GM10847 (cell line): ENCODE measurements around the gene SLC35F4.

ENCODE experiments used
- POLR2A ChIP-seq: IDR thresholded peaks from 2 replicates; pipeline ENCODE4 v1.6.1; 2011; ENCODE audit not compliant: insufficient read length; ENCODE audit errors: extremely low read depth

Gene SLC35F4

DNA sequence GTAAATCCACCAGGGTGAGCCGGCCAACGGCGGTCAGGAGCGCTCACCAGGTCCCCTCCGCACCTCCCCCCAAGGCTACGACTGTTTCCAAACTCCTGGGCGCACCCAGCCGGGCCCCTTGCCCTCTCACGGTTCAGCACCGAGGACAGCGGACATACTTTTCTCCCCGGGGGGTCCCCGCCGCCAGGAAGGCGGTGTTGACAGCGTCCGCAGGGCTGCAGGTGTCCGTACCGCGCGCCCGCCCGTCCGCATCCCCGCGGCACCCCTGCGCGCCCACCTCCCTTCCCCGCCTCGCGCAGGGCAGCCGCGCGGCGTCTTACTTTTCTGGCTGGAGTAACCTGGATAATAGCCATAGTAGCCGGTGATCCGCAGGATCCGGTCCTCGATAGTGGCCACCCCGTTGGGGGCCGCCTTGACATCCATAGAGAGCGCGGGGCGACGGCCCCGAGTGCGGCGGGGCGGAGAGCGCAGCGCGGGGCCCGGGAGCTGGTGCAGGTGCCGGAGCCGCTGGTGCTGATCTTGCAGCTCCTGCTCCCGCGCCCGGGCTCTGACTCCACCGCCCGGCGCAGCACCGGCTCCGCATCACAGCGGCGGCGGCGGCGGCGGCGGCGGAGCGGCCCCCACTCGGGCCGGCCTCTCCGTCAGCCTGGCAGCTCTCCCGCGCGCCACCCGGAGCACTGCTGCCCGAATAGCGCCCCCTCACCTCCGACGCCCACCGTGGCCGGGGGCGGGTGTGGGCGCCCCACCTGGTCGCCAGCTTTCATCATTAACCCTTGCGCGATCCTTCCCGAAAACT lies at the start of gene SLC35F4:
Gene SLC35F4, minus strand, starts transcription at position 690 of the 796 bp plus-strand sequence.
- TF ChIP-seq POLR2A: no peak

DNA sequence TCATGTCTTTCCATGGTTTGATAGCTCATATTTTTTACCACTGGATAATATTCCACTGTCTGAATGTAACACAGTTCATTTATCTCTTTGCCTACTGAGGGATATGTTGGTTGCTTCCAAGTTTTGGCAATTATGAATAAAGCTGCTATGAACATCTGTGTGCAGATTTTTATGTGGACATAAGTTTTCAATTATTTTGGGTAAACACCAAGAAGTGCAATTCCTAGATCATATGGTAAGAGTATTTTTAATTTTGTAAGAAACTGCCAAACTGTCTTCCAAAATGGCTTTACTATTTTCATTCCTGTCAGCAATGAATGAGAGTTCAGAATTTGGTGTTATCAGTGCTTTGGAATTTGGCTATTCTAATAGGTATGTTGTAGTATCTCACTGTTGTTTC lies 43.7 kb upstream of the SLC35F4 start:
- TF ChIP-seq POLR2A: no peak

DNA sequence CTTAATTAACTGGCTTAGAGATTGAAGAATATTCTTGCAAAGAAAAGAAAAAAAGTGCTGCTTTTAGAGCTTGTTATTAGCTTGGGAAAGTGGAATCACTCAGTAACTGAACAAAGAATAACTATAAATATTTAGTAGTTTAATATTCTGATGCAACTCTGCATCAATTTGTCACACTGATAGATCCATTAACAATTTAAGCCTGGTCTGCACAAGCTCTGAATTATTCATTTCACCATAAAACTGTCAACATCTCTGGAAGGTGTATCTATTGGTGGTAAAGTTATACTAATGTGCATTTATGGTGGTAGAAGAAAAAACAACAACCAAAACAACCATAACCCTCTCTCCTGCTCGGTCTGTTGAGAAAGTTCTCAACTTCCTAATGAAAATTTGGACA lies 38.1 kb upstream of the SLC35F4 start:
- TF ChIP-seq POLR2A: no peak

DNA sequence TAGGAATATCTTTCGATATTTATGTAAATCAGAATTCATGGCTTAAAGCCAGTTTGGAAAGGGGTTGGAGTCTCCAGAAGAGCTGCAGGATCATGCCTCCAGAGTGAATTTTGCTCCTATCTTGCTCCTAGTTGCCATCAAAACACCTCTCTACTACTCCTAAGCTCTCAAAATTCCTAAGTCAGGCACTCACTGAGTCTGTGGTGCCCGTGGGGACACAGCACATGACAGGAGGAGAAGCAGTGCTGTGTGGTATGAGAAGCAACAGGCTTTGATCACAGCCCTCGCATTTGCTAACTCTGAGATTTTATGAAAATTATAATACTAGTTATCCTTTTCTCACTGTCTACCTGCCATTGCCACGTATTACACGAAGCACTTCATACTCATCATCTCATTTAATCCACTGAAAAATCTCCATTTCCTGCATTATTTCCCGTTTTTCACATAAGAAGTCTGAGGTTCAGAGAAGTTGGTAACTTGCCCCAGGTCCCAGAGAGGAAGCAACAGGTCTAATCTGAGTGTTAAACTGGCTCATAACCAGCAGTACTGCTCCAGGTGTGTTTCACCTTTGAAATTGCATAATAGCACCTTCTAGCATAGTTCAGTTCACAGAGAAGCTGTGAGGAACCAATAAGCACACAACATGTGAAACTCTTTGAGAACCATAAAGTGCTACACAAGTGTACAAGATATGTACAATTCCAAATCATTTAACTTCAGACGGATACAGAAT lies 33.1 kb upstream of the SLC35F4 start:
- no peak for TF ChIP-seq POLR2A

DNA sequence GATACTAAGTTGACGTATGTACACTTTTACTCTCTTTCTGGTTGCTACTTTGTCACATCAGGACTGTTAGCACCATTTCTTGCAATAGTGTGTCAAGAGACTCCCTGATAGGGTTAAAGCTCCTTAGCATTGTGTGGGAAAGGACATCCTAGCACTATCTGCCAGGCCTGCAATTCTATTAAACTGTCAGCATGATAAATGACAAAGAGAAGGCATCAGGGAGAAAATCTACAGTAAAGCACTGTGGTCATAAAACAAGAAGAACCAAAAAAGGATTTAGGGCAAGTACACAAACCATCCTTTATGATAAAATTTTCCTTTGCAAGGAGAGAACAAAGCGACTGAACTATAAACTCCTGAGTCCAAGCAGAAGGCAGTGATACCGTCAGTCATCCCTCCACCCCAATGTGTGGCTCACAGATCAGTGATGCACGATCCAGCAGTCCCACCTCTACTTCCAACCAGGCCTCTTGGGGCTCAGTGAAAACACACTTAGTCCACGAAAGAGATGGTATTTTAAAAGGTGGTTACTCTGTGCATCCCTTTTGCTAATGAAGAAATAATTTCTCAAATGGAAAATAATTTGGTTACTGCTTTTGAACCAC lies 31.4 kb upstream of the SLC35F4 start:
- no peak for TF ChIP-seq POLR2A

DNA sequence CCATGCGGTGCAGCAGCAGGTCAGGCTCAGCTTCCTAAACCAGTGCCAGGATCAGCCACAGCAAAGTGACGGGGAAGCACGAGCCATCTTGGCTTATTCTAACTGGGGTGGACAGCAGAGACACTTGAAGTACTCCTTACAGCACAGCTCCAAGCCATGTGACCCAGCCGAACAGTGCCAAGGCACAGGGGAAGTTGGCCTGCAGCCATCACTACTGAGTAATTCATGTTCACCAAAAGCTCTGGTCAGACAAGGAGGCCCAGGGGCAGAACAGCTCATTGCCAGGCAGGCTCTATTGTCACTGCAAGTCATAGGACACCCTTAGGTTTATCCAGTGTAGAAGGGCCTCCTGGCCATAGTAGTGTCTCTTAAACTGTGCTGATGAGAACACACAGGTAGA lies 23.4 kb upstream of the SLC35F4 start:
- TF ChIP-seq POLR2A: no peak

DNA sequence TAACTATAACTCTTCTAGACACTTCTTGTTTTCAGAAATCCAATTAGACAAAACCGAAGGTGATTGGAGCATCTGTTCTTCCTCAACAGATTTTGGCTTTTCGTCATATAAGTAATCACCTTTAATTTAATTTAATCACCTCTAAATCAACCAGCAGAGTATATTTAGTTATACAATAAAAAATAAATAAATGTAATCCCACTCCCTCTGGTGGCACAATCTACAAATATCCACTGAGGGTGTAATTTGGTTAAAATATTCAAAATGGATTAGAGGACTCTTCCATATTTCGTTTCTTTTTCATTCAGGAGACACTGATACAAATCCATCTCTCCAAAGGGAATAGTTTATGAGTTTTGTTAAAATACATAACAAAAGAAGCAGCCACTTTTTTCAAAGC lies 18.3 kb upstream of the SLC35F4 start:
- no peak for TF ChIP-seq POLR2A

DNA sequence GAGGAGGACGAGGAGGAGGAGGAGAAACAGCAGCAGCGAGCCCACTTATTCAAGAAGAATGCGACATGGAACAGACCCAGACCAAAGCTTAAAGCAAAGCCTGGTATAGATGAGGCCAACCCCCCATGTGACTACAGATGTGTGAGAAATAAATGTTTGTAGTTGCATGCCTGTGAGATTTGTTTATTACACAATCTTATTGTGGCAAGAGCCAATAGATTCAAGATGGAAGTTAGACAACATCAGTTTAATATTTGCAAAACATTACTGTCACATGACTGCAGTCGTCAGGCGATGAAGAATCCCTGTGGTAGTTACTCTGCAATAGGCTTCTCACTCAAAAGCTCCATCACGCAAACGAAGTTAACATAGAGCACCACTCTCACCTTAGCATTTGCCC lies 17.2 kb upstream of the SLC35F4 start:
- no peak for TF ChIP-seq POLR2A

DNA sequence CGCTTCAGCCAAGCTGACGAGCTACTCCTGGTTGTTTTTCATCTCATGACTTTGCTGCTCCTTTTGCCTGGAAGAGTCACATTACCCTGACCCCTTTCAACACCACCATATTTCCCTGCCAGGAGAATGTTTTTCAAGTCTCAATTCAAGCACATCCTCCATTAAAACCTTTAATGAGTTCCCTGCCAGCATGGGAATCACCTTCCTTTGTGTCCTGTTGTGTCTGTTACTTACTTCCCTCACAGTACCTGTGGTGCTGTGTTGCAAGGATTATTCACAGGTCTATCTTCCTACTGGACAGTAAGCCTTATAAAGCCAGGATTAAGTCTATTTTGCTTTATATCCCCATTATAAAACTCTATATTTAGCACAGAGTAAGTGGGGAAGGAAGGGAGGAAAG lies 13.6 kb upstream of the SLC35F4 start:
- TF ChIP-seq POLR2A: no peak

DNA sequence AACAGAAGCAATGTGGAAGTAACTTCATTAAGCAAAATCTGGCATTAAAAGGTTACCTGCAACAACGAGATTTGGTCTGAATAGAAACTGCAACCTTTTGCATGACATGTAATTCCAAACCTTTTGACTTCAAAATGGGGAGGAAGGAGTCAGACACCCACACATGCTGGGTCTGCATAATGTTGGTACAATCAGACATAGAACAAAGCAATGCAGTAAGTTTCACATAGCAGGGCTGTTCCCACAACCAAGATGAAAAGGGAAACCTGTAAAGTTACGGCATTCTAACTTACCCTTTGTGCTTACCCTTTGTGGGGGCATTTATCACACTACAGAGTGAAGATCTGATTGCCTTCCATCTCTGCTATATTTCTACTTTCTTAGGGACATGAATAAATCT lies 10.1 kb upstream of the SLC35F4 start:
- TF ChIP-seq POLR2A: no peak

DNA sequence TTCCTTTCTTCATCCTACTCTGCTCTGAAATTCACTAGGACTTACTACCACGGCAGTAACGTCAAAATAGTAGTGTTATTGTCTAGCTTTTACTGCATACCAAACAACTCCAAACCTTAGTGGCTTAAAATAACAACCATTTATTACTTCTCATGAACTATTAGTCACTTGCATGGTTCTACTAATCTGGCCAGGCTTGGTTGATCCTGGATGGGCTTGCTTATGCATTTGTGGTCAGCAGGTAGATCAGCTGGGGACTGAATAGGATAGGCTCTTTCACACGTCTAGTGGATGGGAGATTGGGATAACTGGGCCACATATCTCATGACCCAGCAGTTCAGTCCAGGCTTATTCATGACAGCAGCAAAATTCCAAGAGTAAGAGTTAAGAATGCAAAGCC lies 9.4 kb upstream of the SLC35F4 start:
- TF ChIP-seq POLR2A: no peak

DNA sequence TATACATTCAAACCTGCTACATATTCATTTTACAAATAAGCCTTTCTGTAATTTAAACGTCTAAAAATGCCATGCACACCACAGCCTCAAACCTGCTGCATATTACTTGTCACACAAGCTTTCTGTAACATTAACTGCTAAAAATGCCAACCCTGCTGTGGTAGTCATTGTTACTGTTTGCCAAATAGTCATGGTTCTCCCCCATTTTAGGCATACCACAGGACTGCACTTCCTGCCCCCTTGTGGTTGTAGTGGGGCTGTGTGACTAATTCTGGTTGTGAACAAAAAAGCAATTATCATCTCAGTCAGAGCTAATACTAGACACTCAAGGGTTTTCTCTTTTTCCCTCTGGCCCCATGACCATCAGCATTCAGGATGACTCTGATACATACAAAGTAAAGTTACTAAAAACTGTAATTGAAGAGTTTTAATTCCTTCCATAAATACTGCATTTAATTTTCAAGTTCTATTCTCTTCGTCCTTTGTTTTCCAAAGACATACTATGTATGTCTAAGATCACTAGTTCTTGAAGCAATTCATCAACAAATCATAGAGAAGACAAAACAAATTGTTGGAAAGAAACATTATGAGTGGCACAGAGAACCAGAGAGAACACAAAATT lies 5.7 kb upstream of the SLC35F4 start:
- no peak for TF ChIP-seq POLR2A

DNA sequence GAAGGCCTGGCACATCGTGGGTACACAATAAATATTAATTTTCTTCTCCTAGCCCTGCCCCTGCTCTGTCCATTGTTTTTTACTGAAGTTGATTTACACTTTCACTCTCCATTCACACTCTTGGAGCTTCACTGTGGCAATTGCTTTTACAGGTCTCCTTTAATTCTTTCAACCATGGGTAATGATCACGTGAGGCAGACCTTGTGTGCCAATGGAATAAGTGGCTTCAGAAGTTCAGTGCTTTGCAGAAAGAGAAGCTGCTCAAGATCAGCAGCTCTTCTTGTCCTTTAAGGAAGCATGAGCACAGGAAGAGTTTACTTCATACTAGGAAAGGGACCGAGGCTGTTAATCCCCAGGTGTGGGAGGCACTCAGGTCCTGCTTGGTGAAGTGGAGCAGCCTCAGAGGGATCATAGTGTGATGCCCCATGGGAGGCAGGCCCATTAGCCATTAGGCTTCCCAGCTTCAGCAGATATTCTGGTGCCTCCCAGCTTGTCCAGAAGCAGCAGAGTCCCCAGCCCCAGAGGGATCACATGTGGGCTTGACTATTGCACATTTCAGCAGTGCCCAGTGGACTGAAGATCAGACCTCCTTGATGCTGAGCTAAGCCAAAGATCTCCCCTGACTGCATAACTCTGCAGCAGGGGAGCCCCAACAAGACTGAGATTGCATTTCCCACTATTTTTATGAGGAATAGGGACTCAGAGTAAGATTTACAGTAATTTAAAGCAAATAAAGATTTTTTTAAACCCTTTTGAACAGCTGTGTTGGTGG lies 5.0 kb upstream of the SLC35F4 start:
- TF ChIP-seq POLR2A: no peak

DNA sequence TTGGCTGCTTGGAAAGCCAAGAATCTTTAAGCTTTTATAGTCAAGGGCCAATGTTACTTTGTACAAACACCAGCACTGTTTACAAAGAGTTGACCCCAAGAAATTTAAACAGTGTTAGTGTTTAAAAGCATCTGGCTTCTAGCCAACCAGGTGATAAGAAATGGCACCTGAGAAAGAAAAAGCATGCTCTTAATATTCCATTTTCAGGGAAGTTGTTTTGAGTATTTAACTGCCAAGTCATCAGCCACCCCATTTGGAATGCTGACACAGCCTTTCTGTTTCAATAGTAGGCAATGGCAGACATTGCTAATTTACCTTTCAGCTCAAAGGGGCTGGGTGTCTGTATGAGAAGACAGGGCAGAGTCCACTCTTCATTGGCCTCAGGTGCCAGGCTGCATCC lies 3.7 kb upstream of the SLC35F4 start:
- no peak for TF ChIP-seq POLR2A

DNA sequence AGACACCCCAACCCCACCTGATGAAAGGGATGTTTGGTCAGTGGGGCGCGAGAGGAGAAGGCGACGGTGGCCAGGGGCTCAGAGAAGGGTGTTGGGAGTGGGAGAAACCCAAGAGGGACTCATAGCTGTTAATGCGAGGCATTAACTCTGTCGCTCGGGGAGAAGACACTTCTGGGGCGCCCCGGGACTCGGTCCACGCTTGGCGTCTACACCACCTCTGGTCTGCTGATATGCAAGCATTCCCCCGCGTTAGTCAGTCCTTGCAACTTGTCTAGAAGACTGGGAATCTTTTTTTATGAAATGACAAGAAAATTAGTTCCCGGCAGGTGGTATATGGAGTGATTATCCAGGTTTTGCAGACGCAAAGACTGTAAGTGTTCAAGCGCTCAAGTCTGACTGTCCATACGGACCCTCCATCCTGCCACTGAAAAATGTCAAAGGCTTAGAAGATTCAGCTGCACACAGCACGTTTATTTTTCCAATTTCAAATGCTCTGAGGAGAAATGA lies 360 bp upstream of the SLC35F4 start:
- no peak for TF ChIP-seq POLR2A
